ENCODE results near the gene CSNK2A3. TPM values are rescaled to one million over a fixed set of nuclear protein-coding genes. Genes with fewer than 3 reads are reported as not detected.
A peak's percentile ranks its signal among the peaks of the same experiment; 100 is the strongest.

CSNK2A3 gene
- total RNA-seq, 1 donor from 2014 or later = 0.82 TPM

DNA sequence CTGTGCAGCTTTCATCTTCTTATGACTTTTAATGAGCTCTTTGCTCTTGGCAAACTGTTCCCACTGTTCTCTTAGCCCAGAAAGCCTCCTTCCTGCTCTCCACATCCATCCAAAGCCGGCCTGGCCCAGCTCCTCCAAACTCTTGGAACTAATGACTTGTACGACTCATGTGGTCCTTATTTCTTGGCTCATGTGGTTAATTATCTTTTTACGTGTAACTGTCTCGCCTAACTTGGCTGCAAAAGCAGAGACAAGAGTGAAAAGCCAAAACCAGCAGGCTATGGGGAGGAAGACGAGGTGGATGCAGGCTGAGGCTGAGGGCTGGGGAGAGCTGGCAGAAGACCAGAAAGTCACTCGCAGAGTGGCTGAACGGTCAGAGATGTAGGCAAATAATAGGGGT is 5.5 kb downstream of the CSNK2A3 start:
- H3K36me3 Mint-ChIP-seq (ENCODE audit: low read depth) = no peaks in the 10 kb centered on the region
- no peaks in the 10 kb centered on the region for H3K9me3 Mint-ChIP-seq
- no peak overlapping the region for H3K4me3 Mint-ChIP-seq
- H3K27me3 Mint-ChIP-seq (ENCODE audit: low read depth) = no peaks in the 10 kb centered on the region
- TF ChIP-seq, protein P1, sequence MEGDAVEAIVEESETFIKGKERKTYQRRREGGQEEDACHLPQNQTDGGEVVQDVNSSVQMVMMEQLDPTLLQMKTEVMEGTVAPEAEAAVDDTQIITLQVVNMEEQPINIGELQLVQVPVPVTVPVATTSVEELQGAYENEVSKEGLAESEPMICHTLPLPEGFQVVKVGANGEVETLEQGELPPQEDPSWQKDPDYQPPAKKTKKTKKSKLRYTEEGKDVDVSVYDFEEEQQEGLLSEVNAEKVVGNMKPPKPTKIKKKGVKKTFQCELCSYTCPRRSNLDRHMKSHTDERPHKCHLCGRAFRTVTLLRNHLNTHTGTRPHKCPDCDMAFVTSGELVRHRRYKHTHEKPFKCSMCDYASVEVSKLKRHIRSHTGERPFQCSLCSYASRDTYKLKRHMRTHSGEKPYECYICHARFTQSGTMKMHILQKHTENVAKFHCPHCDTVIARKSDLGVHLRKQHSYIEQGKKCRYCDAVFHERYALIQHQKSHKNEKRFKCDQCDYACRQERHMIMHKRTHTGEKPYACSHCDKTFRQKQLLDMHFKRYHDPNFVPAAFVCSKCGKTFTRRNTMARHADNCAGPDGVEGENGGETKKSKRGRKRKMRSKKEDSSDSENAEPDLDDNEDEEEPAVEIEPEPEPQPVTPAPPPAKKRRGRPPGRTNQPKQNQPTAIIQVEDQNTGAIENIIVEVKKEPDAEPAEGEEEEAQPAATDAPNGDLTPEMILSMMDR (conservative IDR thresholded peaks at IDR 0.05) = no peak
- no peak overlapping the region for H3K27ac Mint-ChIP-seq (ENCODE audit: unreplicated experiment)
- peaks cover 4% of the 10 kb centered on the region for H3K4me1 Mint-ChIP-seq
- DNase-seq (ENCODE audit: low read depth, low spot score) = no peak

DNA sequence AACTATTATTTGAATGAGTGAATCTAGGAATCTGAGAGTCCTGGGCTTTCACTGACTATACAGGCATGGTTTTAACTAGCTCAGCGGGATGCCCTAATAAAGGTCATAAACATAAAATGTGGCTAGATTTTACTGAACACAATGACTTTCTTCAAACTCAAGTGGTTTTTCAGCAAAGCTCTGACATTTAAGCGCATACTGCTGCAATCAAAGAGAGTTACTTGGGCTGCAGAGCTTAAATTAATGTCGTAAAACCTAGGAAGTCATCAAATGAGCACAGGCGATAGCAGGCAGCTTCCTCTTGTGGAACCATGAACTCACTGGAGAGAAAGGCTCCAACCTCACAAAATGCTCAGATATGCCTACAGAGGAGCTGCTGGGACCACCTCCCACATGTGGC is 6.7 kb downstream of the CSNK2A3 start:
- Mint-ChIP-seq H3K9me3 (no peaks in the 10 kb centered on the region), H3K27me3 (ENCODE audit: low read depth) (no peaks in the 10 kb centered on the region), H3K4me3 (no peak overlapping the region), H3K4me1 (peaks cover 4% of the 10 kb centered on the region), H3K36me3 (ENCODE audit: low read depth) (no peaks in the 10 kb centered on the region), H3K27ac (ENCODE audit: unreplicated experiment) (no peak overlapping the region)
- DNase-seq (ENCODE audit: low read depth, low spot score) = no peak
- TF ChIP-seq, protein P1 (conservative IDR thresholded peaks at IDR 0.05) = no peak

DNA sequence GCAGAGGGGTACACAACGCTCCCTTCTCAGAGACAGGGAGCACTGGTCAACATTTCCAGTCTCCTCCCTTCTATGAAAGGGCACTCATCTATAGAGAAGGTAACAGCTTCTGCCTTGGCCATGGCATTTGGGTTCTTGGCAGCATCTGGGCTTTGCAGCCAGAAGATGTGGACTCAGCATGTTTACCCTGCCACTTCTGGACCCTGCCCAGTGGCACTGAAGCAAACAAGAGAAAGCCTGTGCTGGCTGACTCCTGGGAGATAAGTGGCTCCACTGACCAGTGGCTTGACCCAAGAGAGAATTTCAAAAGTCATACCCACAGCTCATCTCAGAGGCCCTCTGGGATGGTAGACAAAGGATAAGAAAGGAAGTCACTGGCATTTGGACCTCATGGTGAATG is 8.0 kb downstream of the CSNK2A3 start:
- peaks cover under 1% of the 10 kb centered on the region for H3K4me1 Mint-ChIP-seq
- no peaks in the 10 kb centered on the region for H3K9me3 Mint-ChIP-seq
- no peak for DNase-seq (ENCODE audit: low read depth, low spot score)
- no peak overlapping the region for H3K4me3 Mint-ChIP-seq
- H3K27me3 Mint-ChIP-seq (ENCODE audit: low read depth) = no peaks in the 10 kb centered on the region
- TF ChIP-seq, protein P1 (conservative IDR thresholded peaks at IDR 0.05) = no peak
- peak overlapping the region; percentile 48 for H3K27ac Mint-ChIP-seq (ENCODE audit: unreplicated experiment)
- H3K36me3 Mint-ChIP-seq (ENCODE audit: low read depth) = no peaks in the 10 kb centered on the region

DNA sequence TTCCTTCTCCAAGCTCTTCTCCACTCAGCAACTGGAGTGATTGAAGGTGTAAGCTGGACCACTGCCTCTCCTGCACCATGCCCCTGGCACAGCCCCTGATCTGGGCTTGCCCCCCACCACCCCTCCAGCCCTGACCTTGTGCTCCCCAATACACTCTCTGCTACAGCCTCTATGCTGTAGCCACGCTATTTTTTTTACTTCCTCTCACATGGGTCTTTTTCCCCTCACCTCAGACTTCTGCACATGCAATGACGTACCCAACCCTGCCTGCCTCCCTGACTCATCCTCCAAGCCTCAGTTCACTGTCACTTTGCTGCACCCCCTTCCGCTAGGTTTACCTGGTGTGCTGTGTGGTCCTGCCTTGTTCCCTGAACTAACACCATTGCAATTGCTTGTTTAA is 9.0 kb downstream of the CSNK2A3 start:
- H3K27ac Mint-ChIP-seq (ENCODE audit: unreplicated experiment) = no peak overlapping the region
- peaks cover 2% of the 10 kb centered on the region for H3K9me3 Mint-ChIP-seq
- H3K36me3 Mint-ChIP-seq (ENCODE audit: low read depth) = peaks cover 2% of the 10 kb centered on the region
- H3K4me1 Mint-ChIP-seq = no peaks in the 10 kb centered on the region
- no peaks in the 10 kb centered on the region for H3K27me3 Mint-ChIP-seq (ENCODE audit: low read depth)
- no peak for DNase-seq (ENCODE audit: low read depth, low spot score)
- TF ChIP-seq, protein P1 (conservative IDR thresholded peaks at IDR 0.05) = no peak
- no peak overlapping the region for H3K4me3 Mint-ChIP-seq

DNA sequence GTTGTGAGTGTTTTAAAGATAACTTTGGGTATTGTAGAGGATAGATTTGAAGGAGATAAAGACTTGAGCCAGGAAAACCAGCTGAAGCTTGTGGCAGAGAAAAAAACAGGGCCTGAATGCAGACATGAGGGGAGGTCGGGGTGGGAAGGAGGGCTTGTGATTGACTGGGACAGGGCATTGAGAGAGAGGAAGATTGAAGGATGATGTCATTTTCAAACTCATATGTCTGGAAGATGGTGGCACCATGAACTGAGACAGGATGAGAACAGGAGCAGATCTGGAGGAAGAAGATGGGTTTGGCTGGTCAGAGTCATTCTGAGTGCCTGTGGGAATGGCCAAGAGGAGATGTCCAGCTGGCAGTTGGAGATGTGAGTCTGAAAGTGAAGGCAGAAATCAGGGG is 14.7 kb downstream of the CSNK2A3 start:
- H3K4me3 Mint-ChIP-seq = no peak overlapping the region
- TF ChIP-seq, protein P1 (conservative IDR thresholded peaks at IDR 0.05) = no peak
- peaks cover 4% of the 10 kb centered on the region for H3K9me3 Mint-ChIP-seq
- peaks cover 4% of the 10 kb centered on the region for H3K36me3 Mint-ChIP-seq (ENCODE audit: low read depth)
- H3K4me1 Mint-ChIP-seq = peaks cover 13% of the 10 kb centered on the region
- H3K27me3 Mint-ChIP-seq (ENCODE audit: low read depth) = no peaks in the 10 kb centered on the region
- H3K27ac Mint-ChIP-seq (ENCODE audit: unreplicated experiment) = no peak overlapping the region
- DNase-seq (ENCODE audit: low read depth, low spot score) = no peak

DNA sequence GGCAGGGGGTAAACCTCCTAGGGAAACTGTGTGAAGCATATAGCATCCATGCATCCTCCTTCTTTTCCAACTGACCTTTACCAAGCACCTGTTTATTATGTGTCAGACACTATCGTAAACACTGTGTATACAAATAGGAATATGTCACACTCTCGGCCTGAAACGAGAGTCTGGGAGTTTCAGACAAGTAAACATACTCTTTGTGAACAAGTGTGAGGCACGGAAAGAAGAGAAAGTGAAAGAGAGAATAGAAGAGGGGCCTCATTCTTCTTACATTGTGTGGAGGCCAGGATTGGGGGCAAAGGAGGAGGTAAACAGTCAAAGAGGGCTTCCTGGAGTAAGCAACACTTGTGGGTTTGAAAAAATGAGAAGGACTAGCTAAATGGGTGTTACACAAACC is 16.4 kb downstream of the CSNK2A3 start:
- Mint-ChIP-seq H3K9me3 (peaks cover 4% of the 10 kb centered on the region), H3K36me3 (ENCODE audit: low read depth) (peaks cover 4% of the 10 kb centered on the region), H3K4me3 (no peak overlapping the region), H3K27me3 (ENCODE audit: low read depth) (no peaks in the 10 kb centered on the region), H3K27ac (ENCODE audit: unreplicated experiment) (no peak overlapping the region), H3K4me1 (peaks cover 13% of the 10 kb centered on the region)
- DNase-seq (ENCODE audit: low read depth, low spot score) = no peak
- TF ChIP-seq, protein P1 (conservative IDR thresholded peaks at IDR 0.05) = no peak

All from neural crest cell (in vitro differentiated cells).